ENCODE measurements around the gene CDH13. TPM values are rescaled to one million over a fixed set of nuclear protein-coding genes. Genes with fewer than 3 reads are reported as not detected.
A peak's percentile ranks its signal among the peaks of the same experiment; 100 is the strongest.

CDH13 gene
- total RNA-seq, 1 experiment from 2014 or later, result 62.5 TPM

- peak in 1 of 2 experiments; percentile 16 for DNase-seq (ENCODE audit: low read depth in 1 of 2, low spot score in 2 of 2)
- Histone ChIP-seq H3K27me3 (replicated peaks) (no peaks in the 10 kb centered on the region), H3K27ac (no peak overlapping the region), H3K36me3 (no peaks in the 10 kb centered on the region), H3K4me3 (no peak overlapping the region), H3K4me1 (replicated peaks) (no peaks in the 10 kb centered on the region), H3K9me3 (replicated peaks) (no peaks in the 10 kb centered on the region)
Measured at GRCh38 chr16:83215406-83216001, 588.7 kb downstream of the CDH13 start.

GRCh38 chr16:83219285-83219684 is 592.5 kb downstream of the CDH13 start:
- Histone ChIP-seq H3K9me3 (replicated peaks) (no peaks in the 10 kb centered on the region), H3K4me3 (no peak overlapping the region), H3K27me3 (replicated peaks) (no peaks in the 10 kb centered on the region), H3K27ac (no peak overlapping the region), H3K36me3 (no peaks in the 10 kb centered on the region), H3K4me1 (replicated peaks) (no peaks in the 10 kb centered on the region)
- no peak for DNase-seq (ENCODE audit: low read depth in 1 of 2, low spot score in 2 of 2)

GRCh38 chr16:83220066-83220465 is 593.3 kb downstream of the CDH13 start:
- no peaks in the 10 kb centered on the region for H3K4me1 ChIP-seq (replicated peaks)
- DNase-seq (ENCODE audit: low read depth in 1 of 2, low spot score in 2 of 2), result no peak
- H3K36me3 ChIP-seq, result no peaks in the 10 kb centered on the region
- no peak overlapping the region for H3K4me3 ChIP-seq
- no peak overlapping the region for H3K27ac ChIP-seq
- H3K9me3 ChIP-seq (replicated peaks), result no peaks in the 10 kb centered on the region
- H3K27me3 ChIP-seq (replicated peaks), result no peaks in the 10 kb centered on the region

- Histone ChIP-seq H3K4me1 (replicated peaks) (no peaks in the 10 kb centered on the region), H3K4me3 (no peak overlapping the region), H3K27ac (no peak overlapping the region), H3K36me3 (no peaks in the 10 kb centered on the region), H3K27me3 (replicated peaks) (no peaks in the 10 kb centered on the region), H3K9me3 (replicated peaks) (no peaks in the 10 kb centered on the region)
- DNase-seq (ENCODE audit: low read depth in 1 of 2, low spot score in 2 of 2), result no peak
Measured at GRCh38 chr16:83224642-83225041, 597.9 kb downstream of the CDH13 start.

GRCh38 chr16:83227336-83227735 is 600.6 kb downstream of the CDH13 start:
- no peak overlapping the region for H3K27ac ChIP-seq
- no peak for DNase-seq (ENCODE audit: low read depth in 1 of 2, low spot score in 2 of 2)
- no peaks in the 10 kb centered on the region for H3K36me3 ChIP-seq
- H3K4me1 ChIP-seq (replicated peaks), result peaks cover 8% of the 10 kb centered on the region; the same call in 1 of the 2 replicates
- H3K9me3 ChIP-seq (replicated peaks), result no peaks in the 10 kb centered on the region
- no peaks in the 10 kb centered on the region for H3K27me3 ChIP-seq (replicated peaks)
- H3K4me3 ChIP-seq, result no peak overlapping the region

- H3K36me3 ChIP-seq, result no peaks in the 10 kb centered on the region
- peak in 1 of 2 experiments; percentile 41 for DNase-seq (ENCODE audit: low read depth in 1 of 2, low spot score in 2 of 2)
- no peak overlapping the region for H3K4me3 ChIP-seq
Measured at GRCh38 chr16:83231729-83232128, 605.0 kb downstream of the CDH13 start.

GRCh38 chr16:83233153-83233552 is 606.4 kb downstream of the CDH13 start:
- no peak for DNase-seq (ENCODE audit: low read depth in 1 of 2, low spot score in 2 of 2)
- Histone ChIP-seq H3K4me3 (no peak overlapping the region), H3K9me3 (replicated peaks) (no peaks in the 10 kb centered on the region), H3K36me3 (no peaks in the 10 kb centered on the region), H3K27ac (no peak overlapping the region), H3K27me3 (replicated peaks) (no peaks in the 10 kb centered on the region), H3K4me1 (replicated peaks) (peaks cover 8% of the 10 kb centered on the region; the same call in 1 of the 2 replicates)

More at GRCh38 chr16:83231729-83232128, 605.0 kb downstream of the CDH13 start:
- Histone ChIP-seq H3K27ac (no peak overlapping the region), H3K9me3 (replicated peaks) (no peaks in the 10 kb centered on the region), H3K4me1 (replicated peaks) (peaks cover 8% of the 10 kb centered on the region; the same call in 1 of the 2 replicates), H3K27me3 (replicated peaks) (no peaks in the 10 kb centered on the region)

- DNase-seq (ENCODE audit: low read depth in 1 of 2, low spot score in 2 of 2), result no peak
- Histone ChIP-seq H3K27me3 (replicated peaks) (no peaks in the 10 kb centered on the region), H3K9me3 (replicated peaks) (no peaks in the 10 kb centered on the region), H3K4me3 (no peak overlapping the region), H3K4me1 (replicated peaks) (no peaks in the 10 kb centered on the region), H3K36me3 (no peaks in the 10 kb centered on the region), H3K27ac (no peak overlapping the region)
Measured at GRCh38 chr16:83238949-83239691, 612.4 kb downstream of the CDH13 start.

- H3K4me3 ChIP-seq, result no peak overlapping the region
- H3K4me1 ChIP-seq (replicated peaks), result no peaks in the 10 kb centered on the region
- no peaks in the 10 kb centered on the region for H3K36me3 ChIP-seq
- H3K27me3 ChIP-seq (replicated peaks), result no peaks in the 10 kb centered on the region
- 0 out of 2 replicates have a peak, but pooled peaks cover 4% of the 10 kb centered on the region for H3K9me3 ChIP-seq (replicated peaks)
- H3K27ac ChIP-seq, result no peak overlapping the region
- no peak for DNase-seq (ENCODE audit: low read depth in 1 of 2, low spot score in 2 of 2)
Measured at GRCh38 chr16:83244057-83244456, 617.3 kb downstream of the CDH13 start.

- Histone ChIP-seq H3K4me3 (no peak overlapping the region), H3K27ac (no peak overlapping the region), H3K9me3 (replicated peaks) (0 out of 2 replicates have a peak, but pooled peaks cover 4% of the 10 kb centered on the region), H3K27me3 (replicated peaks) (no peaks in the 10 kb centered on the region), H3K4me1 (replicated peaks) (no peaks in the 10 kb centered on the region), H3K36me3 (no peaks in the 10 kb centered on the region)
- DNase-seq (ENCODE audit: low read depth in 1 of 2, low spot score in 2 of 2), result no peak
Measured at GRCh38 chr16:83245061-83245460, 618.3 kb downstream of the CDH13 start.

- no peak for DNase-seq (ENCODE audit: low read depth in 1 of 2, low spot score in 2 of 2)
- no peaks in the 10 kb centered on the region for H3K4me1 ChIP-seq (replicated peaks)
- H3K27ac ChIP-seq, result no peak overlapping the region
- no peak overlapping the region for H3K4me3 ChIP-seq
- no peaks in the 10 kb centered on the region for H3K27me3 ChIP-seq (replicated peaks)
- 0 out of 2 replicates have a peak, but pooled peaks cover 4% of the 10 kb centered on the region for H3K9me3 ChIP-seq (replicated peaks)
- H3K36me3 ChIP-seq, result no peaks in the 10 kb centered on the region
Measured at GRCh38 chr16:83247767-83248372, 621.1 kb downstream of the CDH13 start.

GRCh38 chr16:83248735-83249463 is 622.1 kb downstream of the CDH13 start:
- Histone ChIP-seq H3K36me3 (no peaks in the 10 kb centered on the region), H3K4me3 (no peak overlapping the region), H3K4me1 (replicated peaks) (no peaks in the 10 kb centered on the region), H3K9me3 (replicated peaks) (0 out of 2 replicates have a peak, but pooled peaks cover 4% of the 10 kb centered on the region), H3K27me3 (replicated peaks) (no peaks in the 10 kb centered on the region), H3K27ac (no peak overlapping the region)
- no peak for DNase-seq (ENCODE audit: low read depth in 1 of 2, low spot score in 2 of 2)

GRCh38 chr16:83253521-83253920 is 626.8 kb downstream of the CDH13 start:
- Histone ChIP-seq H3K4me3 (no peak overlapping the region), H3K27ac (no peak overlapping the region), H3K36me3 (no peaks in the 10 kb centered on the region), H3K9me3 (replicated peaks) (0 out of 2 replicates have a peak, but pooled peaks cover 4% of the 10 kb centered on the region), H3K4me1 (replicated peaks) (no peaks in the 10 kb centered on the region), H3K27me3 (replicated peaks) (no peaks in the 10 kb centered on the region)
- DNase-seq (ENCODE audit: low read depth in 1 of 2, low spot score in 2 of 2), result no peak

All from SJSA1 (cell line).